Hematopoietic multipotent progenitor cell treated with erythropoietin and hydrocortisone succinate and interleukin-3 and kit ligand, for 15 days (in vitro differentiated cells): ENCODE data around the gene PLCXD3.

ENCODE experiments used
- DNase-seq: peaks from one replicate; pipeline ENCODE4 v3.0.0-alpha.2; 2015; ENCODE audit warnings: low spot score

The PLCXD3 gene

DNA sequence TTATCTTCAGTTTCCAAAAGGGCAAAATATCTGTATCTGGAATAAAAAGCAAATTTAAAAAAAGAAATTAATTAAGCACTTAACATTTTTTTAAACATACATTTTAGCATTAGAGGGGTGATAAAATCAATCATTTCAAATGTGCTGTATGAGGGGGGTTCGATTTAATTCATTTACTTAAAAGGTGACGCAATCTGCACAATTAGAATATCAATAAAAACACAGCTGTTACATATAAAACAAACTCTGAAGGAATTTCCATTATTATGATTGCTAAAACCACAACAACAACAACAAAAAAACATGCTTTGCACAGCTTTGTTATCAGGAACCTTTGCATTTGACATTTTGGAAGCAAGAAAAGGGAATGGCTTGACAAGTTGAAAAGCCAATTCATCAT is 225.5 kb downstream of the PLCXD3 start:
- DNase-seq, result no peak

DNA sequence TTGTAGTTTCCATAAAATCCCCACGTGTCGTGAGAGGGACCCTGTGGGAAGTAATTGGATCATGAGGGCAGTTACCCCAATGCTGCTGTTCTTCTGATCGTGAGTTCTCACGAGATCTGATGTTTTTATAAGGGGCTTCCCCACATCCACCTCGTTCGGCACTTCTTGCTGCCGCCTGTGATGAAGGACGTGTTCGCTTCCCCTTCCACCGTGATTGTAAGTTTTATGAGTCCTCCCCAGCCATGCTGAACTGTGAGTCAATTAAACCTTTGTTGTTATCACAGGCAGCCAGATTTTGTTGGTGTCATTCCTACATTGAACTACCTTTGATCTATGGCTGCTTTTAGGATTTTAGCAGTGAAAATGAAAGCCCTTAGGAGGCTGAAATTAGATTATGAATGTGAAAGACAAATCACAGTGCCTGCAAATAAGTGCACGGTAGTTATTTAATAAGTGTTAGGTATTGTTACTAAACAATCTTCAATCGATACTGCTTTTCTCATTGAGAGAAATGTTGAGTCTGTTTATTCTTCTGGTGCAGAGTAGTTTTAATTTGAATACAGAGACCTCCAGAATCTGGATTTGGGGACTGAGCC is 229.1 kb downstream of the PLCXD3 start:
- DNase-seq, result no peak

- no peak for DNase-seq
Measured at GRCh38 chr5:41279040-41279439, 231.4 kb downstream of the PLCXD3 start.

DNA sequence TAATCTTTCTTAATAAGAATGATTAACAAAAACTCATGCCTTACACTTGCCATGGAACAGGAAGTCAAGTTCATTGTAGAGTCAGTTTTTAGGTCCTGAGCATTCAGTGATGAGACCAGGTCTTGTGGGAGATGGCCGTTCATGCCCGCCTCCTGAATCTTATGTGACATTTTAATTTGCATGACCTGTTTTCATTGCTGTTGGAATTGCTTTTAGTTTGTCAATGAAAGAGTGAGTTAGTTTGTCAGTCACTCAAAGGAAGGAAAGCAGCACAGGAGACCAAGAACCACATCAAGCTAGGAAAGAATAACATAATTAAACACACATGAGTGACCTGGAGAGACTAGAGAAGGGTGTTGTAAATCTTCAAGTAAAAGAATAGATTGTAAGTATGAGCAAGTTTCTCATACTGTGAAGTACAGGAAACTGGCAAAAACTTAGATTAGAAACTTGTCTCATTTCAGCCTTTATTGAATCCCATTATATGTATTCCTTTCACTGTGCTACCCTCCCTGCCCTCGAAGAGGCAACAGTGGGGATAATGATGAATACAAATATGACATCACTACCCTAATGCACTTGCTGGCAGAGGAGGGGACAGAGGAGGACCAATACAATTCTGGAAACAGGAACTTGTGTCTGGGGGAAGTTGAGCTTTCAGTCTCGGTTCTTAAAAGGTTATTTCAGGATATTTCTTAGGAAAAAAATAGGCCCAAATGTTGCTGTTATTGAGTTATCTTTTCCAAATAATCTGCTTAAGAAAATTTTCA is 232.7 kb downstream of the PLCXD3 start:
- no peak for DNase-seq

DNA sequence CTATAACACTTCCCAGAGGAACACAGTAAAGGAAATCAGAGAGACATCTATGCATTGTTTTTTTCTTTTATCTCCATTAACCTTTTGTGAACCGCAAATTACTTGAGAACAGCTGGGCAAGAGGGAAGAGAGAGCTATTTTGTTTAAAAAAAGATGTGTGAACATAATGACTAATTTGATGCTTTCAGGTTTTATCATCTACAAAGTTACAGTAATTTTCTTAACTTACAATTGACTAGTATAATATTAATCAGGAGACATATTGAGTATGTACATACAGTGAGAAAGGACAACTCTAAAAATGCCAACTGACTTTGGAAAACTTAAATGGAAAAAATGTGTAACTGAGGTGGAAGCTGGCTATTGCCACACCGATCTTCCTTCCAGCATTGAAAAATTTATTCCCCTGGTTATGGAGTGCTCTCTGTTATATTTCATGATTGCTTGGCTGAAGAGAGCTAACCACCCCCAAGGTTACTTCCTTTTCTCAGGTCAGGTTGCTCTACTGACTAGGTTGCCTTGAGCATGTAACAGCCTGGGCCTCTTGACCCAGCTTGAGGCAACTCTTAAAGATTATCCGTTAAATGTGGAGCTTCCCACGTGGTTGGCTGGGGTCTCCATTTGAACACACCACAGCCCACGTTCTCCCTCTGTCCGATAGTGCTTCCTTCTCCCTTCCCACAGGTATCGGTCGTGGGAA is 234.4 kb downstream of the PLCXD3 start:
- DNase-seq, result no peak

DNA sequence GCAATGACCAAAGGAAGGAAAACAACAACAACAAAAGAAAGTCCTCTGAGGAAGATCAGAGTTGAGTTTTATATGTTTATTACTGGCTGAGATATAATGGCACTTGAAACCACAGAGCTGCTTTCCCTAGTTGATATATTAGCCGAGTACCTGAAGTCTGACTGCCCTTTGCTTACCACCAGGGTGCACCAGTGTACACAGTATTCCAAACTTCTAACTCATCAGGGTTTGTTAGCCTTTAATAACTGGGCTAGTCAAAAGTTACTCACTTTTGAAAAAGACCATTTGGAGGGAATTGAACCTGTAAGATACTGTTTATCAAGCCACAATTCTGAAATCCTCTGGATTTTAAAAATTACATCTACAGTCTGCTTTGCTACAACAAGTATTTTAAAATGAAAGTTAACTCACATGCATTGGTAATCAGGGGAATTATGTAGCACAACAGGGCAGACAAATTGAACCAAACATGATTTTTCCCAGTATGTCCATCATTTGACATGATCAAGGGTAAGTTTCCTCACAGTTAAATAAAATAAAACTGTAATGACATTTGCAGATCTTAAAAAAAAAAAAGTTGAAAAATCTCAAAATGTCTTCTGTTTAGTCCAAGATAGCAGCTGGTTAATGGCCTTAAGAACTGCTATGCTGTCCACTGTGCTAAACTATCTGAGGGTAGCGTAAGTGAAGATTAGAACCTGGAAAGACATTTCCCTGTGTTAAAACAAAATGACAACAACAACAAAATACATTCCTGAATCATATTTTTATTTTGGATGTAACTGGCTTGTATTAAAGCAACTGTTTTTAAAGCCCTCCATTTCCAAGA is 239.8 kb downstream of the PLCXD3 start:
- no peak for DNase-seq

DNA sequence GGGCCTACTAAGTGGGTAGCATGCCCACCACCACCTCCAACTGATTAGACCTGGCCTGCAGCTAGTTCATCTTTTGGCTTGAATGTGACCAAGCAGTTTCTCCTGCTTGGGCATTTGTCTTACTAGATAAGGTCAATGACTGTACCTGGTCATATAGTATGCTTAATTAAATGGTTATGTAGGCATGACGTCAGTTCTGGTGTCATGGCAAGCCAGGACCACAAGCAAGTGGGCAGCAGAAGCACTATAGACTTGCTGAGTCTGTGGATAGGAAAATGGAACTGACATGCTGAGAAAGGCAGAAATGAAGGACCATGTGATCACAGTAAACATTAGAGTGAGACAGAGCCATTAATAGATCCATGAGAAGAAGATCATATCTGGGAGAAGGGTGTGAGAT is 241.5 kb downstream of the PLCXD3 start:
- DNase-seq, result no peak

DNA sequence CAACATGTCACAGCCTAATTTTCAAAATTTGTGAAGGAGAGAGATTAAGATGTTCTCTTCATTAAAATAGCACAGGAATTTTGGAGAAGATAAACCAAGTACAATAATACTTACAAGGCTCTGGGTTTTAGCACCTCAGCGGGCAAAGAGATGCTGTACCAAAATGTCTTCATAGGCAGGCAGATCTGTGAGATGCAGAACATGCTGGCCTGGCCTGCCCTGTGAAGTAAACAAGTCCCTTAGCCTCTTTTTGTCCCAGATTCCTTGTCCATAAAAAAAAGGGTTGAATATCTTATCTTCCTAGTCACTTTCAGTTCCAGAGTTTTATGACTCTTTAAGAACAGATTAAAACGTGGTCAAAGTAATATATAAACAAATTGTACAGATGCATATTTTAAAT is 244.0 kb downstream of the PLCXD3 start:
- no peak for DNase-seq

GRCh38 chr5:41264019-41264418 is 246.4 kb downstream of the PLCXD3 start:
- DNase-seq, result no peak

GRCh38 chr5:41263335-41263734 is 247.1 kb downstream of the PLCXD3 start:
- DNase-seq, result no peak
